HG03108 (cell line): ENCODE measurements around the gene PSENEN.
"Not testable (repeated sequence)": the region's sequence is repeated elsewhere in the genome, so short reads cannot be mapped to it uniquely, and the experiment has no call there.

Source experiments
- ATAC-seq: cut with Tn5 transposase; IDR thresholded peaks from one replicate; pipeline ENCODE4 v1.9.1; 2021; ENCODE audit warnings: moderate library complexity; ENCODE audit not compliant: unreplicated experiment

Gene PSENEN

GRCh38 chr19:35768082-35768421 is 22.6 kb downstream of the PSENEN start:
- ATAC-seq: no peak

- ATAC-seq: not testable (repeated sequence)
These were observed 26.9 kb downstream of the PSENEN start for GRCh38 chr19:35772362-35772761.

GRCh38 chr19:35773020-35773806 is 27.8 kb downstream of the PSENEN start:
- ATAC-seq: no peak

GRCh38 chr19:35774274-35775045 is 29.0 kb downstream of the PSENEN start:
- ATAC-seq: no peak

GRCh38 chr19:35775046-35775297 is 29.5 kb downstream of the PSENEN start:
- ATAC-seq: no peak

GRCh38 chr19:35775298-35776101 is 30.0 kb downstream of the PSENEN start, which contains the start of gene ARHGAP33:
ARHGAP33 (plus strand) TSS chr19:35775564; CDS start chr19:35775659, 95 bp downstream.
- ATAC-seq: peak; percentile 94

- no peak for ATAC-seq
These were observed 30.8 kb downstream of the PSENEN start for GRCh38 chr19:35776102-35776788.

- ATAC-seq: no peak
These were observed 31.8 kb downstream of the PSENEN start for GRCh38 chr19:35777086-35777841.

- ATAC-seq: no peak
These were observed 32.5 kb downstream of the PSENEN start for GRCh38 chr19:35777961-35778360.

- ATAC-seq: no peak
These were observed 33.6 kb downstream of the PSENEN start for GRCh38 chr19:35779033-35779432.

GRCh38 chr19:35780058-35780457 is 34.6 kb downstream of the PSENEN start:
- ATAC-seq: no peak

GRCh38 chr19:35780717-35781116 is 35.3 kb downstream of the PSENEN start:
- ATAC-seq: no peak

GRCh38 chr19:35781650-35782049 is 36.2 kb downstream of the PSENEN start:
- no peak for ATAC-seq

GRCh38 chr19:35782589-35782988 is 37.1 kb downstream of the PSENEN start:
- no peak for ATAC-seq

GRCh38 chr19:35783469-35784434 is 38.3 kb downstream of the PSENEN start:
- ATAC-seq: no peak

GRCh38 chr19:35784503-35785338 is 39.3 kb downstream of the PSENEN start:
- no peak for ATAC-seq

- no peak for ATAC-seq
These were observed 39.8 kb downstream of the PSENEN start for GRCh38 chr19:35785339-35785627.

- no peak for ATAC-seq
These were observed 41.1 kb downstream of the PSENEN start for GRCh38 chr19:35786299-35787160.
